Gastrocnemius medialis (tissue), 4 donors: ENCODE results near the gene MESP1.

Experiments
- POLR2A ChIP-seq, 2 donors: fragments of 450-650 bp; IDR thresholded peaks; one replicate each; pipeline ENCODE4 v1.6.1; 2017; ENCODE audit warnings: antibody characterized with exemption in 2 of 2, mild to moderate bottlenecking in 2 of 2, moderate library complexity in 2 of 2
- TF ChIP-seq, protein P1 (sequence below), 5 experiments: fragments of 450-650 bp in 3 of 5; fragments of 200-600 bp in 2 of 5; sonication (generic) in 2 of 5; IDR thresholded peaks in 4 of 5; conservative IDR thresholded peaks in 1 of 5; 1 replicate in 4 of 5; 2 replicates in 1 of 5; pipeline ENCODE4 v1.5.1; 2016 to 2019; ENCODE audit warnings: antibody characterized with exemption in 5 of 5, mild to moderate bottlenecking in 3 of 5, moderate library complexity in 3 of 5

- TF ChIP-seq, protein P1, sequence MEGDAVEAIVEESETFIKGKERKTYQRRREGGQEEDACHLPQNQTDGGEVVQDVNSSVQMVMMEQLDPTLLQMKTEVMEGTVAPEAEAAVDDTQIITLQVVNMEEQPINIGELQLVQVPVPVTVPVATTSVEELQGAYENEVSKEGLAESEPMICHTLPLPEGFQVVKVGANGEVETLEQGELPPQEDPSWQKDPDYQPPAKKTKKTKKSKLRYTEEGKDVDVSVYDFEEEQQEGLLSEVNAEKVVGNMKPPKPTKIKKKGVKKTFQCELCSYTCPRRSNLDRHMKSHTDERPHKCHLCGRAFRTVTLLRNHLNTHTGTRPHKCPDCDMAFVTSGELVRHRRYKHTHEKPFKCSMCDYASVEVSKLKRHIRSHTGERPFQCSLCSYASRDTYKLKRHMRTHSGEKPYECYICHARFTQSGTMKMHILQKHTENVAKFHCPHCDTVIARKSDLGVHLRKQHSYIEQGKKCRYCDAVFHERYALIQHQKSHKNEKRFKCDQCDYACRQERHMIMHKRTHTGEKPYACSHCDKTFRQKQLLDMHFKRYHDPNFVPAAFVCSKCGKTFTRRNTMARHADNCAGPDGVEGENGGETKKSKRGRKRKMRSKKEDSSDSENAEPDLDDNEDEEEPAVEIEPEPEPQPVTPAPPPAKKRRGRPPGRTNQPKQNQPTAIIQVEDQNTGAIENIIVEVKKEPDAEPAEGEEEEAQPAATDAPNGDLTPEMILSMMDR (IDR thresholded peaks at IDR 0.05 in 4 of 5, conservative IDR thresholded peaks at IDR 0.05 in 1 of 5), result no peak
- no peak for TF ChIP-seq POLR2A (IDR thresholded peaks at IDR 0.05)
These were observed 28.0 kb downstream of the MESP1 start for GRCh38 chr15:89723031-89723430.
